MM.1S (cell line): ENCODE data around the gene ZBED1.
"Not testable (repeated sequence)": the region's sequence is repeated elsewhere in the genome, so short reads cannot be mapped to it uniquely, and the experiment has no call there.

Experiments
- DNase-seq: peaks from one replicate; pipeline ENCODE4 v3.0.0-alpha.2; 2015
- H2AFZ ChIP-seq: fragments of 300-600 bp; sonication (generic); 2 replicates; pipeline ENCODE4 v1.6.0; 2016; ENCODE audit warnings: antibody characterized with exemption, low read length
- H3F3A ChIP-seq: fragments of 300-600 bp; sonication (generic); 2 replicates; pipeline ENCODE4 v1.6.1; 2016; ENCODE audit warnings: mild to moderate bottlenecking, antibody characterized with exemption, low read length, moderate library complexity, mixed read lengths; ENCODE audit not compliant: insufficient read depth
- H3K27ac ChIP-seq: fragments of 300-600 bp; sonication (generic); 2 replicates; pipeline ENCODE4 v1.5.1; 2016; ENCODE audit warnings: mild to moderate bottlenecking, low read length
- H3K27me3 ChIP-seq: fragments of 300-600 bp; sonication (generic); replicated peaks from 2 replicates; pipeline ENCODE4 v1.6.0; 2016; ENCODE audit warnings: low read length; ENCODE audit not compliant: insufficient read depth
- H3K36me3 ChIP-seq: fragments of 300-600 bp; sonication (generic); replicated peaks from 2 replicates; pipeline ENCODE4 v1.6.1; 2016; ENCODE audit warnings: mild to moderate bottlenecking, low read length, mixed read lengths; ENCODE audit not compliant: insufficient read depth
- H3K4me1 ChIP-seq: fragments of 300-600 bp; sonication (generic); 2 replicates; pipeline ENCODE4 v1.6.1; 2016; ENCODE audit warnings: low read length, mixed read lengths
- H3K4me2 ChIP-seq: fragments of 300-600 bp; sonication (generic); 2 replicates; pipeline ENCODE4 v1.6.0; 2016; ENCODE audit warnings: low read depth, low read length
- H3K4me3 ChIP-seq: fragments of 300-600 bp; sonication (generic); 2 replicates; pipeline ENCODE4 v1.5.1; 2016; ENCODE audit warnings: low read length, mixed read lengths
- H3K79me2 ChIP-seq: fragments of 300-600 bp; sonication (generic); 2 replicates; pipeline ENCODE4 v1.6.1; 2016; ENCODE audit warnings: mixed run types, low read length, mixed read lengths
- H3K9ac ChIP-seq: fragments of 300-600 bp; sonication (generic); 2 replicates; pipeline ENCODE4 v1.6.1; 2016; ENCODE audit warnings: low read length, mixed read lengths
- H3K9me2 ChIP-seq: fragments of 300-600 bp; sonication (generic); replicated peaks from 2 replicates; pipeline ENCODE4 v1.6.1; 2016; ENCODE audit warnings: mild to moderate bottlenecking, low read length, mixed read lengths; ENCODE audit not compliant: insufficient read depth
- H3K9me3 ChIP-seq: fragments of 300-600 bp; sonication (generic); replicated peaks from 2 replicates; pipeline ENCODE4 v1.6.1; 2016; ENCODE audit warnings: mild to moderate bottlenecking, low read length, mixed read lengths; ENCODE audit not compliant: insufficient read depth
- H4K20me1 ChIP-seq: fragments of 300-600 bp; sonication (generic); 2 replicates; pipeline ENCODE4 v1.6.1; 2016; ENCODE audit warnings: mild to moderate bottlenecking, low read length, moderate library complexity, mixed read lengths; ENCODE audit not compliant: insufficient read depth
- CTCF ChIP-seq: fragments of 300-600 bp; sonication (generic); IDR thresholded peaks from 2 replicates; pipeline ENCODE4 v1.5.1; 2016; ENCODE audit warnings: antibody characterized with exemption, low read length, mixed read lengths
- EZH2 ChIP-seq: fragments of 300-600 bp; sonication (generic); optimal IDR thresholded peaks from 2 replicates; pipeline ENCODE3; 2017; ENCODE audit warnings: low read depth, mild to moderate bottlenecking, antibody characterized with exemption, low read length, mixed read lengths
- EZH2phosphoT487 ChIP-seq: fragments of 300-600 bp; sonication (generic); IDR thresholded peaks from 2 replicates; pipeline ENCODE4 v1.6.1; 2018; ENCODE audit warnings: antibody characterized with exemption, low read length

ZBED1 gene

GRCh38 chrX:2484721-2485648 is 15.8 kb downstream of the ZBED1 start:
- no peaks in the 10 kb centered on the region for H3K79me2 ChIP-seq
- H3K9ac ChIP-seq, result no peak overlapping the region

GRCh38 chrX:2484256-2484655 is 16.5 kb downstream of the ZBED1 start:
- Histone ChIP-seq H4K20me1 (no peaks in the 10 kb centered on the region), H3K4me2 (no peak overlapping the region), H3K36me3 (no peaks in the 10 kb centered on the region), H3K4me1 (no peaks in the 10 kb centered on the region), H3K4me3 (no peak overlapping the region), H2AFZ (no peak overlapping the region), H3K9me3 (no peaks in the 10 kb centered on the region), H3F3A (no peaks in the 10 kb centered on the region), H3K79me2 (no peaks in the 10 kb centered on the region), H3K9me2 (no peaks in the 10 kb centered on the region), H3K27ac (no peak overlapping the region), H3K9ac (no peak overlapping the region), H3K27me3 (no peaks in the 10 kb centered on the region)
- no peak for TF ChIP-seq CTCF
- no peak for TF ChIP-seq EZH2
- no peak for TF ChIP-seq EZH2phosphoT487
- DNase-seq, result no peak

More at GRCh38 chrX:2484721-2485648, 15.8 kb downstream of the ZBED1 start:
- Histone ChIP-seq H2AFZ (no peak overlapping the region), H3K27me3 (no peaks in the 10 kb centered on the region), H3K9me3 (no peaks in the 10 kb centered on the region), H3K4me2 (no peak overlapping the region), H3K9me2 (no peaks in the 10 kb centered on the region), H3K4me1 (no peaks in the 10 kb centered on the region), H4K20me1 (no peaks in the 10 kb centered on the region), H3K36me3 (no peaks in the 10 kb centered on the region; the same call in 1 of the 2 replicates), H3F3A (no peaks in the 10 kb centered on the region), H3K27ac (no peak overlapping the region), H3K4me3 (no peak overlapping the region)
- TF ChIP-seq EZH2phosphoT487, result no peak
- no peak for TF ChIP-seq EZH2
- TF ChIP-seq CTCF, result no peak
- no peak for DNase-seq

GRCh38 chrX:2483398-2484060 is 17.2 kb downstream of the ZBED1 start:
- no peaks in the 10 kb centered on the region for H3K79me2 ChIP-seq
- H3K9ac ChIP-seq, result no peak overlapping the region
- H3K4me2 ChIP-seq, result no peak overlapping the region
- no peaks in the 10 kb centered on the region for H3K9me2 ChIP-seq
- DNase-seq, result no peak
- TF ChIP-seq EZH2phosphoT487 (no peak), CTCF (no peak), EZH2 (no peak)
- no peak overlapping the region for H2AFZ ChIP-seq
- H3F3A ChIP-seq, result no peaks in the 10 kb centered on the region
- H3K9me3 ChIP-seq, result no peaks in the 10 kb centered on the region
- no peaks in the 10 kb centered on the region for H3K27me3 ChIP-seq
- no peaks in the 10 kb centered on the region for H3K4me1 ChIP-seq
- no peak overlapping the region for H3K27ac ChIP-seq
- no peak overlapping the region for H3K4me3 ChIP-seq
- no peaks in the 10 kb centered on the region for H4K20me1 ChIP-seq
- no peaks in the 10 kb centered on the region for H3K36me3 ChIP-seq

- not testable (repeated sequence) for H3K9me2 ChIP-seq, H3K9ac ChIP-seq, H3K4me2 ChIP-seq, H3K27me3 ChIP-seq, DNase-seq, H3F3A ChIP-seq, H3K36me3 ChIP-seq, H4K20me1 ChIP-seq, H3K79me2 ChIP-seq, H3K4me3 ChIP-seq, H3K4me1 ChIP-seq, H3K27ac ChIP-seq, H2AFZ ChIP-seq, H3K9me3 ChIP-seq
Observed at GRCh38 chrX:2481597-2481996, 19.2 kb downstream of the ZBED1 start.

- H3K4me2 ChIP-seq, H3K4me3 ChIP-seq, H3F3A ChIP-seq, H3K36me3 ChIP-seq, H3K9ac ChIP-seq, H3K9me2 ChIP-seq, H2AFZ ChIP-seq, H3K27me3 ChIP-seq, H3K79me2 ChIP-seq, DNase-seq, H4K20me1 ChIP-seq, H3K4me1 ChIP-seq, H3K27ac ChIP-seq, H3K9me3 ChIP-seq: not testable (repeated sequence)
Observed at GRCh38 chrX:2479982-2480381, 20.8 kb downstream of the ZBED1 start.
